SIG-M5 treated with dmso at 0.1 percent for 504 hours (cell line): ENCODE measurements around the gene TMEM126A.

ENCODE experiments used
- DNase-seq: peaks from one replicate; lab custom pipeline; 2025; ENCODE audit not compliant: unreplicated experiment; lab: John Stamatoyannopoulos, UW

TMEM126A gene

GRCh38 chr11:85694385-85694980 is 46.7 kb downstream of the TMEM126A start:
- DNase-seq: peak; percentile 15

- DNase-seq: no peak
These were observed 47.8 kb downstream of the TMEM126A start for GRCh38 chr11:85695546-85695945.

- DNase-seq: no peak
These were observed 50.0 kb downstream of the TMEM126A start for GRCh38 chr11:85697747-85698146.

GRCh38 chr11:85698195-85698594 is 50.4 kb downstream of the TMEM126A start:
- no peak for DNase-seq

GRCh38 chr11:85699957-85700741 is 52.4 kb downstream of the TMEM126A start:
- DNase-seq: no peak

- DNase-seq: no peak
These were observed 57.2 kb downstream of the TMEM126A start for GRCh38 chr11:85704967-85705366.

GRCh38 chr11:85705800-85706199 is 58.0 kb downstream of the TMEM126A start:
- no peak for DNase-seq
